ENCODE results near the gene IL5. TPM values are rescaled to one million over a fixed set of nuclear protein-coding genes. Genes with fewer than 3 reads are reported as not detected.
"Not testable (repeated sequence)": the region's sequence is repeated elsewhere in the genome, so short reads cannot be mapped to it uniquely, and the experiment has no call there.

Gene IL5
- total RNA-seq, 4 donors from 2014 or later = not detected

GRCh38 chr5:132525299-132525724, 18.0 kb downstream of the IL5 start:
- TF ChIP-seq POLR2A (IDR thresholded peaks at IDR 0.05) (no peak), CTCF (IDR thresholded peaks at IDR 0.05) (no peak)
- DNase-seq = no peak
- H3K27ac ChIP-seq = no peak overlapping the region
- intact Hi-C loops (cut with DNase I) = loop anchor here (10.0 kb wide), 1 partner anchor 289 kb away; the partner anchor contains the start of gene SOWAHA
- no peak overlapping the region for H3K4me3 ChIP-seq
- peaks cover 0 to 9% (median 0%) of the 10 kb centered on the region in 3 donors for H3K4me1 ChIP-seq
- H3K27me3 ChIP-seq = no peaks in the 10 kb centered on the region
- H3K36me3 ChIP-seq = no peaks in the 10 kb centered on the region
- peaks cover 0 to 4% (median 0%) of the 10 kb centered on the region in 3 donors for H3K9me3 ChIP-seq

DNA sequence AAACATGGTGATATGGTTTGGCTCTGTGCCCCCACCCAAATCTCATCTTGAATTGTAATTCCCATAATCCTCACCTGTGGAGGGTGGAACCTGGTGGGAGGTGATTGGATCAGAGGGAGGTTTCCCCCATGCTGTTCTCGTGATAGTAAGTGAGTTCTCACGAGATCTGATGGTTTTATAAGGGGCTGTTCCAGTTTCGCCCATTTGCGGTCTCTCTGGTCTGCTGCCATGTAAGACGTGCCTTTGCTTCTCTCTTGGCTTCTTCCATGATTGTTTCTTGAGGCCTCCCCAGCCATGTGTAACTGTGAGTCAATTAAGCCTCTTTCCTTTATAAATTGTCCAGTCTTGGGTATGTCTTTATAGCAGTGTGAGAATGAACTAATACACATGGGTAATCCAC, 18.4 kb downstream of the IL5 start:
- not testable (repeated sequence) for H3K9me3 ChIP-seq, H3K27me3 ChIP-seq, H3K4me1 ChIP-seq, H3K27ac ChIP-seq, H3K4me3 ChIP-seq, H3K36me3 ChIP-seq, DNase-seq
- intact Hi-C loops (cut with DNase I) = loop anchor here (10.0 kb wide), 1 partner anchor 290 kb away; the partner anchor contains the start of gene SOWAHA
- 79 to 82% methylated on average over 5 of the region's 5 CpGs for WGBS, 2 donors

GRCh38 chr5:132522067-132522466, 21.3 kb downstream of the IL5 start:
- intact Hi-C loops (cut with DNase I) = loop anchor here (10.0 kb wide), 1 partner anchor 293 kb away; the partner anchor contains the start of gene SOWAHA
- not testable (repeated sequence) for H3K27me3 ChIP-seq, DNase-seq, H3K4me1 ChIP-seq, H3K36me3 ChIP-seq, H3K9me3 ChIP-seq, H3K4me3 ChIP-seq, H3K27ac ChIP-seq
- WGBS, 2 donors = 88 to 92% methylated on average over 1 of the region's 1 CpG

- H3K36me3 ChIP-seq; H3K9me3 ChIP-seq; H3K4me1 ChIP-seq; DNase-seq; H3K27me3 ChIP-seq; H3K4me3 ChIP-seq; H3K27ac ChIP-seq; intact Hi-C loops (cut with DNase I): not testable (repeated sequence)
- WGBS, 2 donors = 79 to 93% methylated on average over 9 to 12 of the region's 25 CpGs
Measured at GRCh38 chr5:132513618-132514336, 29.5 kb downstream of the IL5 start.

DNA sequence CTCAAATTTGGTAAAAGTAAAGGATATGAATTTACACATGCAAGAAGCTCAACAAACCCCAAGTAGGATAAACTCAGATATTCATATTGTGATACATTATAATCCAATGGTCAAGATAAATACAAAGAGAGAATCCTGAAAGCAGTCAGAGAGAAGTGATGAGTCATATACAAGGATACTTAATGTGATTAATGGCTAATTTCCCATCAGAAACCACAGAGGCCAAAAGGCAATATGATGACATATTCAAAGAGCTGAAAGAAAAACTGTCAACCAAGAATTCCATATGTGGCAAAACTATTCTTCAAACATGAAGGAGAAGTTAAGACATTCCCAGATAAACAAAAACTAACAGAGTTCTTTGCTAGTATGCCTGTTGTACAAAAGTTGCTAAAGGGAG, 33.2 kb downstream of the IL5 start:
- H3K36me3 ChIP-seq = no peaks in the 10 kb centered on the region
- peaks cover 0 to 17% (median 4%) of the 10 kb centered on the region in 3 donors for H3K4me1 ChIP-seq
- DNase-seq = no peak
- H3K27ac ChIP-seq = no peak overlapping the region
- intact Hi-C loops (cut with DNase I) = no loop called here
- no peaks in the 10 kb centered on the region for H3K9me3 ChIP-seq
- H3K4me3 ChIP-seq = no peak overlapping the region
- no peaks in the 10 kb centered on the region for H3K27me3 ChIP-seq
- TF ChIP-seq CTCF (IDR thresholded peaks at IDR 0.05) = no peak
- TF ChIP-seq POLR2A (IDR thresholded peaks at IDR 0.05) = no peak

DNA sequence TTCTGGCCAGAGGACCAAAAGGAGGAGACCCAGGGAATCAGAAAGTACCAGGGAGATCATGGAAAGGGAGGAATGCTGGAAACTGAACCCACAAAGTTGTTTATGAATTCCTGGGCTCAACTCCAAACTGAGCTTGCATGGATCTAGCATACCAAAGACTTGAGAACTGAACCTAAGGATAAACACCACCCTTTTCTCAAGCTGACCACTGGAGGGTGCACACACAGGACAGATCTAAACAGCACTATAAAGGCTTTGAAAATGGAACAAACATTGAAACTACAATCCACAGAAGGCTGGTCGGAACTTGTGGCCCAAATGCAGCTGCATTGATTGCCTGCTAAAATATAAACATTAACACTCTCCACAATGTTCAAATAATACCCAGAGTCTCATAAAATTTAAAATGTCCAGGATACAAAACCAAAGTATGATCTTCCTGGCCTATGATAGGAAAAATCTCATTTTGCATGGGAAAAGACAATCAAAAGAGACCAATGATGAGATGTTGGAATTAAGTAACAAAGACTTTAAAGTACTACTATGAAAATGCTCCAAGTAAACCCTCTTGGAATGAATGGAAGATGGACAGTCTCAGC, 37.1 kb downstream of the IL5 start:
- H3K27ac ChIP-seq = peak overlapping the region; percentile 16 to 77 (median 28)
- H3K9me3 ChIP-seq = no peaks in the 10 kb centered on the region
- WGBS, 2 donors = 47 to 50% methylated on average over 1 of the region's 1 CpG
- no peaks in the 10 kb centered on the region for H3K27me3 ChIP-seq
- H3K4me3 ChIP-seq = no peak overlapping the region
- H3K4me1 ChIP-seq = peaks cover 0 to 33% (median 5%) of the 10 kb centered on the region in 3 donors
- TF ChIP-seq CTCF (IDR thresholded peaks at IDR 0.05) (peak in 5 of 6 experiments; percentile 30 to 54 (median 31)), POLR2A (IDR thresholded peaks at IDR 0.05) (no peak)
- no peak for DNase-seq
- intact Hi-C loops (cut with DNase I) = no loop called here
- H3K36me3 ChIP-seq = no peaks in the 10 kb centered on the region
